GM19468 (cell line): ENCODE data around the gene SLC27A2.

Experiments used
- ATAC-seq: cut with Tn5 transposase; IDR thresholded peaks from one replicate; pipeline ENCODE4 v1.9.1; 2021; ENCODE audit warnings: mild to moderate bottlenecking, moderate library complexity, moderate number of reproducible peaks; ENCODE audit not compliant: unreplicated experiment; ENCODE audit errors: extremely low read depth

SLC27A2 gene

DNA sequence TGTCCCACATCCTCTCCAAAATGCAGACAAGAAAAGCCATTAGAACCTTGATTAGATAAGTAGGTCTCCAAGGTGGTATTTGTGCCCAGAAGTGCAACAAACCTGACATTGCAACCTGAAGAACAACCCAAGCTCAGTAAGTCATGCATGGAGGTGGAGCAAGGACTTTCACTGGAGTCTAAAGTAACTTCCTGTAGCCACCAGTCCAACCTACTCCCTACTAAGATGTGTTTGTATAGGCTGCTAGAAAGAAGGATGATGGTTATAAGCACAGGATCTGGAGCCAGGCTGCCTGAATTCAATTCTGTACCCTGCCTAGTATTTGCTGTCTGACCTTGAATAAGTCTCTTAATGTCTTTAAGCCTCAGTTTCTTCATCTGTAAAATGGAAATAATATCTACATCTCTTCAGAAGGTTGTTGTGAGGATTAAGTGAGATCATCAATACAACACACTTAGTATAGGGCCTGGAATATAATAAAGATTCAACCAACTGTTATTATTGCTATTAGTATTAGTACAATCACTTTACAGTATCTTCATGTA, 51.3 kb downstream of the SLC27A2 start:
- no peak for ATAC-seq

DNA sequence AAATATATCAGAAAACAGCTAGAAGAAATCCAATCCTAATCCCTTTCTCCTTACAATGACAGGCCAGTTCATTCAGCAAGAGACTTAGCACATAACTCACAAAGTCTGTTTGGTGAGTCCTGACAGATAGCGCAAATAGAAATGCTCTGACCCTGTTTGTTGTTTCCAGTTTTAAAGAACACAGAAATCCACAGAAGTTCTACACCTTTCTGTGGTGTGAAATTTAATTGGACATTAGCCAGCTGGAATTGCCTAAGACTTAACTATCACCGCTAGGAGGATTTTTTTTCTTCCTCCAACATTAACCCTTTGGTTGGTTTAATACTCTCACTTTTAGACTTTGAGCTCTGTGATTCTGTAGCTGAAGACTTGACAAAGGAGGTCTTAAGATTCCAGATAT, 52.8 kb downstream of the SLC27A2 start:
- no peak for ATAC-seq

DNA sequence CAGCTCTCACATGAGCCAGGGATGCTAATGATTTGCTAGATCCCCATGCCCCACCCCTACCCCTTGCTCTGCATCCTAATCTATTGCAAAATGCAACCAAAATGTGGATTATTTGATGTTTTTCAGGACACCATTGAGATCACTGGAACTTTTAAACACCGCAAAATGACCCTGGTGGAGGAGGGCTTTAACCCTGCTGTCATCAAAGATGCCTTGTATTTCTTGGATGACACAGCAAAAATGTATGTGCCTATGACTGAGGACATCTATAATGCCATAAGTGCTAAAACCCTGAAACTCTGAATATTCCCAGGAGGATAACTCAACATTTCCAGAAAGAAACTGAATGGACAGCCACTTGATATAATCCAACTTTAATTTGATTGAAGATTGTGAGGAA, 53.8 kb downstream of the SLC27A2 start:
- ATAC-seq, result no peak

DNA sequence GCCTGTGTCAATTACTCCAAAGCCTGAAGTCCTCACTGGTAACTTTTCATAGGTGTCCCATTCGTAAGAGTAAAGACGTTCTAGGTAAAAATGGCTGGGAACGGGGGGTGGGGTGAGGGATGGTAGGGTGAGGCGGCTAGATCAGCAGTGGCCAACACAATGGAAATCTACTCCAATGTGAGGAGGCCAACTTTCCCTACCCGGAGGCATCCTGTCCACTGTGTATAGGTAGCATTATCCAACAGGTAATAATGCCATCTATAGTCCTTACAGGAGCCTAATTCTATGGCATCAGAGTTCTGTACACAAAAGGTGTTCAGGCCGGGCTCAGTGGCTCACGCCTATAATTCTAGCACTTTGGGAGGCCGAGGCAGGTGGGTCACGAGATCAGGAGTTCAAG, 54.4 kb downstream of the SLC27A2 start:
- ATAC-seq, result no peak

DNA sequence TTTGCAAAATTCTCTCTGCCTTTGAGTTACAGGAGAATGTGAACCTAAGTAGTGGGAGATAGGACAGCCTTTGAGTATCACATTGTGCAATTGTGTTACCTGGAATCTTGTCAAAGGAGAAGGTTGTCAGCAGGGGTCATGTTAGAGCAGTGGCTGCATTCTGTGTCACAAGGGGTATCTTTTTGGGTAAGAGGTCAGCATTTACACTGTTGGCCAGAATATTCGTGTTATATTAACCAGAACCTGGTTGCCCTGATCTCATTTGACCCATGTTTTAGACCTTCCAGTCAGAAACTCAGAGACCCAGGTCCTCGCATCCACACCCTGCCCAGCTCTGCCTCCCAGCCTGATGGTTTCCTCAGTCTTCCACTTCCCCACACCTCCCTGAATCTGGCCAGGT, 56.3 kb downstream of the SLC27A2 start:
- ATAC-seq, result no peak

DNA sequence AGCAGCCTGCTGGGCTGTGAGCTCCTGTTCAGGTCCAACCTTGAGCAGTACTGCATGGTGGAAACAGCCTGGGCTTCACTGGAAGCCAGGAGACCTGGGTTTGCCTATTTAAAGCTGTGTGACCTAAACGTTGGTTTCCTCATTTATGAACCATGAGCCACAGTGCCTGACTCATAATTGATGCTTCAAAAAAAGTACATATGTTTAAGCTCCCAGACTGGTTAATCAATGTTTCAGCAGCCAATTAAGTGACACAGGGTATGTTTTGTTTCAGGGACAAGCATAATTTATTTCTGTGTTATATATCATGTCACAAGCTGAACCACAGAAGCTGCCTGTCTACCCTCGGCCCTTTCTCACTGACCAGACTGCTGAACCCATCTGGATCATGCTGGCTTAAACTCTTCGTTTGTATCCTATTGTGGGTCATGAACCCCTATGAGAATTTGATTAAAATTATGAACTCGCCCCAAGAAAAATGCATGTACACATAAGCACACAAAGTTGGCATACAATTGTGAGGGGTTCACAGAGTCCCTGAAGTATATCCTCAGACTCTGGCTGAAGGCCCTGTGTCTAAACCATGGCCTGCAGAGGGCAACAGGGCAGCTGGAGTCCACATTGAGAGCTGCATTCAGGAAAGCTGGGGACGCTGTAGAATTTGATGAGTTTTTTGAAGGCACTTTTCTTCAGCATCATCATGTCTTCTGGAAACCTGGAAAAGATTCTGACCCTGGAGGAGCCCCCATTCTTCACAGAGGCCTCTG, 59.9 kb downstream of the SLC27A2 start:
- no peak for ATAC-seq

DNA sequence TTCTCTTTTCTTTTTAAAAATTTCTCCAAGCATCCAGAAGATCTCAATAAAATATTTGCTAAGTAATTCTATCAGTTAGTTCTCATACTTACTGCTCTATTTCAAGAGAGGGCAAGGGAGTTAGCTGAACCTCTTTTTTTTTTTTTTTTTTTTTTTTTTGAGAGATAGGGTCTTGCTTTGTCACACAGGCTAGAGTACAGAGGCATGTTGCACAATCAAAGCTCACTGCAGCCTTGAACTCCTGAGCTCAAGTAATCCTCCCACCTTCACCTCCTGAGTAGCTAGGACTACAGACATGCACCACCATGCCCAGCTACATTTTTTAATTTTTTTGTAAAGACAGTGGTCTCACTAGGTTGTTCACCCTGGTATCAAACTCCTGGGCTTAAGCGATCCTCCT, 62.2 kb downstream of the SLC27A2 start:
- no peak for ATAC-seq

DNA sequence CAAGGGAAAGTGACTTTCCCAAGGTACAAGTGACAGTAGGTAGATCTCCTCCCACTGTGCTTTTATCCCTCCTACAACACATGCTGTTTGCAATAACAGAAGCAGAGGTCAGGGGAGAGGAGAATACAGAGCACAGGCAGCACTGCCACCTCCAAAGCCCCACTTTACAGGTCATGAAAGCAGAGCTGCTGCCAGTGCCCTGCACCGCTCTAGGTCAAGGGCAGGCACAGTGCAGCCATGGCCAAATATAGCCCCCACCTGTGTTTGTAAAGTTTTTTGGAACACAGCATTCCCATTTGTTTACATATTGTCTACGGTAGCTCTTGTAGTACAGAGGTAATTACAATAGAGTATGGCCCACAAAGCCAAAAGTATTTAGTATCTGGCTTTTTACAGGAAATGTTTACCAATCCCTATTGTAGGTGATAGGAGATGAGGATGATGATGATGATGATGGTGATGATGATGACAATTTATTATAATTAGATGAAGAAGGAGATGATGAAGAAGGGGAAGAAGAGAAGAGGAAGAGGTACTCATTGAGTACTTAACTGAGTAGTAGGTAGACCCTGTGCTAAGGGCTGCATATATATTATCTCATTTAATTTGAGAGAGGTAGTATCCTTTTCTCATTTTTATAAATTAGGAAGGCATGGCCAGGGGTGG, 63.1 kb downstream of the SLC27A2 start:
- no peak for ATAC-seq

DNA sequence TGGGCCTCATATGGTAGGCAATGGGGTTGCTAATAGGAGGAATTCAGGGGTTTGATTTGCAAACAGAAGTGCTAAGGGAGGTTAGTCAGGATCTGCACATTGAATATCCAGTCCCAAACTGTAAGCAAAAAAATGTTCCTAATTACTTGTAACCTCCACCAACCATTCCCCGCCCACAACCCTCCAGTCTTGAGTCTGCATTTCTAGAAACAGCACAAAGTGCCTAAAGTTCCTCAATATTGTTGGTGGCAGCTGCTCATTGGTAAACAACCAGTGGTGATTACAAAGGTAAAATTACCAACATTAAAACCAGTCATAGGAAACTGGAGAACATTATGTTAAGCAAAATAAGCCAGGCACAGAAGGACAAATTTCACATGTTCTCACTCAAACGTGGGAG, 64.6 kb downstream of the SLC27A2 start:
- no peak for ATAC-seq

DNA sequence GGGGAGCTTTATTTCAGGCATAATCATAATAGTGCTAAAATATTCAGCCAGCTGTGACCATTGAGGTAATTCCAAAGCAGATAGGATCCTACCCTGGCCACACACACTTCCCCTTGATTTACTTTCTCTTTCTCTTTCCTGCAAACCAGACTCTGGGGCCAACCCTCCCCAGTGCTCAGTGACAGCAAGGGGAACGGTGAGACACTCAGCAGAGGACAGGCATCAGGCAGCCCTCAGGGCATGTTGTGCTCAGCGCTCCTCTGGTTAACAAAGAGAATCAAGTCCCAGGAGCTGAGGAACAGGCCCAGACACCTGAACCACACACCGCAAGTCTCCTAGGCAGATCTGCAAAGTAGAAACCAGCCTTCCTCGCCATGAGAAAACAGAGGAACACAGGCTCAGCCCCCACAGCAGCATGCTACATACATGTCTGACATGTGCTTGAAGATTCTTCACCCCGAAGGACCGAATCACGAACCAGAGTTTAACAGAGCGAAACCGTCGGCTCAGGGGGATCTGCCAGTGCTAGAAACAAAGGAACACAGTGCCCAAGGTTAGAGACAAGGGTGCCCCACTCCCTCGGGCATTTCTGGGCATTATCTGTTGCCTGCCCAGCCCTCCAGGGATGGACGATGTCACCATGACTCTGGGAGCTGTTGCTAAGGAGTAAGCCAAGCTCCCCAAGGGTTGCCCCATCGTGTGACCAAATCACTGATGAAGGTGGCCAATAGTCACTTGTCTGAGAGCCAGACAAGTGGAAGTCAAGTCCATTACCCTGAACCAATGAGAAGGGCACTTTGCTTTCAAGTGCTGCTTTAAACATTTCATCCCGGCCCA, 66.0 kb downstream of the SLC27A2 start:
- peak; percentile 80 for ATAC-seq

DNA sequence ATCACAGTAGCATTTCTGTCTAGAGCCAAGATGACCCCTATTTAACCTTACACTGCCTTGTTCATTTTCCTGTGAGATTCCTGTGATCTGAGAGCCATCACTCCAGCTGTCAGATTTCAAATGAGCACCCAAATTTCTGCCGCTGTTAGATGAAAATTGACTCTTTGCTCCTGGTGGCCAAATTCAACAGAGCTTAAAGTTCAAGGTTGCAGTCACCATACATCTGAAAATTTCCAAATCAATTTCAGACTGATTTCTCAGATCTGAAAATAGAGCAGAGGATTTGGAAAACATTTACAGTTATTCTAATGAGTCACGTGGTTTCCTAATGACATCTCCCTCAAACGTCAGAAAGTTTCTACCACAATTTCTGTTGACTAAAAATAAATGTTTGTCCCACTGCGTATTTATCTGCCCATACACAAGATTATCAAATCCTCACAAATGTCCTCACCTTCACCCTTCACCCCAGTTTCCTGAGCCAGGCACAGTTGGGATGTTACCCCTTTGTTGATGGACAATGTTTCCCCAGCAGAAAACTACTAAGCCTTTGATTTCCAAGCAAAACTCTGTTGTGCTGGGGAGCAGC, 67.1 kb downstream of the SLC27A2 start:
- no peak for ATAC-seq

DNA sequence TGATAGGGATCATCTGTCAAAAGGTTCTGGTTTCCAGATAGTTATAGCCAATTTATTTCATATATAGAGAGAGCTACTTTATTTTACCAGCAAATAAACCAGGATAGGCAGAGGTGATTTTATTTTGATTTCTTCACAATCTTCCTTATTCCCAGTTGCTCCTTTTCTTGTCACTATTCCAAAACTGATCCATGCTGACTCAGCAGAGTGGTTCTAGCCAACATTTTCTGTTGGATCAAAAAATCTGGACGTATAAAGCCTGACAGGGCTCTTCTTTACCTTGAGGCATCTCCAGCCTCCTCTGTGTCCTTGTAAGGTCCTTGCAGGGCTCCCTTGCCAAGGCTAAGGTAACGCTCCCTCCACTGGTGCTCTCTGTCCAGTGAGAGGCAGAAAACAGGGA, 67.7 kb downstream of the SLC27A2 start:
- no peak for ATAC-seq

DNA sequence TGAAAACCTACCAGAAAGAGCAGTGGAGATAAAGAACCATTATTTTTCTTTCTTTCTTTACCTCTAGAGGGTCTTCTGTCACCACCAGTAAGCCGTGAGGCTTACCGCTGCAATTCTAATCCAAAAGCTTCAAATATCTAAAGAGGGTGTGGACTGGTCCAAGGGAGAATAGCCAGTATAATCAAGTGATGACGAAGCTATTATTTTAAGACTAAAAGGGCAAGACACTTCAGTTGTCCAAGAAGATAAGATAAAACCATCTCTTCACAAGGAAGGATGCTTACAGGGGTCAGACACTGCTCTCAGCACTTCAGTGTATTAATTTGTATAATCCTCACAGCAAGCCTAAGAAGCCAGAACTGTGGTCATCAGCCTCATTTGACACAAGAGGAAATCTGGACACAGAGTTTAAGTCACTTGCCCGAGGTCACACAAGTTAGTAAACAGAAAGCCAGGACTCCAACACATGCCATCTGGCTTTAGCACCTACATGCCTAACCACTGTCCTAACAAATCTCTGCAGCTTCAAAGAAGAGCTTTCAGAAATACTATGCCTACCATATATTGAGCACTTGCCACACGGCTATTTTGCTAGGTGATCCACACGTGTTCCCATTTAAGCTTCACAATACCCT, 68.9 kb downstream of the SLC27A2 start:
- ATAC-seq, result no peak

DNA sequence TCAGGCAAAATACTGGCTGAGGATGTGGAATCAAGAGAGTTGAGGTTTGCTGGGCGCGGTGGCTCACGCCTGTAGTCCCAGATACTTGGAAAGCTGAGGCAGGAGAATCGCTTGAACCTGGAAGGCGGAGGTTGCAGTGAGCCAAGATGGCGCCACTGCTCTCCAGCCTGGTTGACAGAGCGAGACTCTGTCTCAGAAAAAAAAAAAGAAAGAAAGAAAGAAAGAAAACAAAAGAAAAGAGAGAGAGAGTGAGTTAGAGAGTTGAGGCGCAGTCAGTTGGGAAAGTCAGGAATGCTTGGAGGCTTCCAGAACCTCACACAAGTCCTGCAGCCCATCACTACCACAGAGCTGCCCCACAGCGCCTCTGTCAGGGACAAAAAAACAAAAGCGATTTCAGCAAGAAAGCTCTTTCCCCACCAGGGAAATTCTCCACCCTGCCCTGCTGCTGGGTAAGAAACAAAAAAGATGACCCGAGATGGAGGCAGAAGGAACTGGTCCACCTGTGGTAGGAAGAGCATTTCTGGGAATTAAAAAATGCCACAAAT, 69.7 kb downstream of the SLC27A2 start:
- ATAC-seq, result no peak

DNA sequence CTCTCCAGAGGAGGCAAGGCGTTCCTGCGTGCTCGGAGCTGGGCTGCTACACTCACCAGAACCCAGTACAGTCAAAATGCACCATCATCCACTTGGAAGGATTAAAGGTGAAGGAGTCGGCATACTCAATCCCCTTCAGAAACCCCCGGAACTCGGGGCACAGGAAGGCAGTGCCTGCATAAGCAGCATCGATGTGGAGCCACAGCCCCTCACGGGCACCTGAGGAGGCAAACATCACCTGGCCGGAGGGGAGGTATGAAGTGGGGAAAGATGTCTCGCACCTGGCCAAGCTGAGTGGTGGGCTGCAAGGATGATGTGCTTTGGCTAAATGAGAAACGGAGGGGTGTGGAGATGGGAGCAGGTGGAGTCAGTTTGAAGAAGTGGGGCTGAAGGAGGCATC, 70.6 kb downstream of the SLC27A2 start:
- no peak for ATAC-seq

DNA sequence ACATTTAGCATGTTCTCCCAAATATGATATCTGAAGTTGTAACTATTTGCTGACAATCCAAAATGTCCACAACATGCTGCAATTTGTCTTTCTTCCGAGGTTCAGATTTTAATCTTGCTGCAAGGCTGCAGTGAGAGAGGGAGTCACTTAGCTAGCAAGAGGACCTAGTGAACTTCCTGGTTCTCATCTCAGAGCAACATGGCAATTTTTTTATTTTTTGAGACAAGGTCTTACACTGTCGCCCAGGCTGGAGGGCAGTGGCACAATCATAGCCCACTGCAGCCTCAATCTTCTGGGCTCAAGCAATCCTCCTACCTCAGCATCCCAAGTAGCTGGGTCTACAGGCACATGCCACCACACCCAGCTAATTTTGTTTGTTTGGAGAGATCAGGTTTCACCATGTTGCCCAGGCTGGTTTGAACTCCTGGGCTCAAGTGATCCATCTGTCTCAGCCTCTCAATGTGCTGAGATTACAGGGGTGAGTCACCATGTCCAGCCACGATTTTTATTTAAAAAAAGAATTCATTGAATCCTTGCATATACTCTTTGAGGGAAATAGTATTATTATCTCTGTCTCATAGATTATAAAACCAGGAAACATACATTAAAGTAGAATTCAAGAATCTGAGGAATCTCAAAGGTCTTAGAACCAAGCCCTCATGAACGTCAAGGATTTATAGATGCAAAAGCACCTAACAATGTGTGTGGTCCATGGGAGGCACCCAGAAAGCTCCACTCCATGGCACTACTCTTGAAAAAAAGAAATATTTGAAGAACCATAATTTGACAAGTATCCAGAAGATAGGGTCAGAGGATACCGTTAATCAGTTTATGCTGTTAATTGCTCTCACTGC, 74.4 kb downstream of the SLC27A2 start:
- ATAC-seq, result no peak

DNA sequence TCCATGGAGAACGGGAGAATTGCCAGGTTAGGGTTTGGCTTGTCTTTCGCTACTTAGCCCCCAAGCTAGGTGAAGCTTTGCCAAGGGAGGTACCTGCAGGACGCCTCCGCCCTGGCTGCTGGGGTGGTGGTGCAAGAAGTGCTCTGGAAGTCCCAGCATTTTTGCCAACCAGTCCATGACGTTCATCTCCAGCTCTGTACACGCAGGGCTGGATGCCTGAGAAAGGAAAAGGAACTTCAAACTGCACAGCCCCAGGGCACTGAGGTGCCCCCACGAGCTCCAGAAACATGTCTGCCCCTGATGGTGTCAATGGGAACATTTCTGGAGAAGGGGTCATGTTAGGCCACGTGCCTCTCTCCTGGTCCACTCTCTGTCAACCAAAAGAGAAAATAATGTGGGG, 75.3 kb downstream of the SLC27A2 start:
- no peak for ATAC-seq

DNA sequence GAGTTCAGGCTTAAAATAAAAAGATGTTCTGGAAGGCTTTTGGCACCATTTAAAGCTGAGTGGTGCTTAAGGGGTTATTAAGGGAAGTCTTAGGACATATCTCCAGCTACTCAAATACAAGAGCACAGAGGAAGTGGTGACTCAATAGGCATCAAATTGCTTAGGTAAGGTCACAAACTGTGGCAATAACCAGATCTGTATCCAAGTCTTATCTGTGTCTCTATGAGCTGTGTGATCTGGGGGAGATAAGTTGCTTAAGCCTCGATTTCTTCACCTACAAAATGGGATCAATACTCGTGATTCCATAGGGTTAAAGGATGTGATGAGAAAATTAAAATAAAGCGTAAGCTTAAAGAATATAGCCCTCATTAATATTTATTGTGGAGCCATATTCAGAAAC, 75.9 kb downstream of the SLC27A2 start:
- no peak for ATAC-seq

DNA sequence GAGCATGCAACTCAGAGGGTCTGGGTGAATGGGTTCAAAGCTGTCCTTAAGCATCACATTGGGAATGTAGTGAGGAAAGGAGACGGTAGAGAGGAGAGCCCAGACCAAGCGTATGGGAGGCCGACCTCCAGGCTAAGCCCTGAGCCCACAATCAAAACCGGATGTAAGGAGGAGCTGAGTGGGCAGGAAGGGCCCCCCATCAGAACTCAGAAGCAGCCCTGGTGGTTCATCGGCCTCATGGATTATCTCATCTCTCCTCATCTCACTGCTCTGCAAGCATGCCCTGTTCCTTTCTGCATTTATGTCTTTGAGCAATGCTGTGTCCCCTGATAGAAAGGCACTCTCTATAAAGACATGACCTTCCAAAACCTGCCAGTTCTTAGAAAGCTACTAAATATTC, 77.3 kb downstream of the SLC27A2 start:
- no peak for ATAC-seq
